ENCODE results near the gene ZGPAT. TPM values are rescaled to one million over a fixed set of nuclear protein-coding genes. Genes with fewer than 3 reads are reported as not detected.

Gene ZGPAT
- total RNA-seq, 4 donors from 2014 or later = 22.5 to 38.9 (median 28.6) TPM

- no peak overlapping the region for H3K4me3 ChIP-seq
- peaks cover 43 to 66% (median 62%) of the 10 kb centered on the region in 4 donors for H3K4me1 ChIP-seq
- 85% methylated on average over 16 of the region's 40 CpGs for WGBS
- H3K27me3 ChIP-seq = no peaks in the 10 kb centered on the region
- no peak for TF ChIP-seq POLR2A (IDR thresholded peaks at IDR 0.05; ENCODE audit: low read depth)
- TF ChIP-seq EP300 (IDR thresholded peaks at IDR 0.05) = no peak
- TF ChIP-seq CTCF (IDR thresholded peaks at IDR 0.05) = no peak
- TF ChIP-seq POLR2AphosphoS5 (IDR thresholded peaks at IDR 0.05) = peak in 1 of 2 donors; percentile 7
- H3K9me3 ChIP-seq = no peaks in the 10 kb centered on the region
- peak overlapping the region in 1 of 4 donors; percentile 32 for H3K27ac ChIP-seq (replicated peaks in 1 of 4)
- intact Hi-C loops (cut with DNase I) = no loop called here
- DNase-seq (ENCODE audit: extremely low spot score) = no peak
- H3K36me3 ChIP-seq = peaks cover 7 to 30% (median 24%) of the 10 kb centered on the region in 4 donors
These were observed 17.6 kb upstream of the ZGPAT start for GRCh38 chr20:63690003-63690897.

GRCh38 chr20:63690898-63691710 lies 16.7 kb upstream of the ZGPAT start:
- Histone ChIP-seq H3K27me3 (no peaks in the 10 kb centered on the region), H3K27ac (replicated peaks in 1 of 4) (peak overlapping the region in 3 of 4 donors; percentile 32 to 55 (median 42)), H3K36me3 (peaks cover 7 to 38% (median 32%) of the 10 kb centered on the region in 4 donors), H3K4me1 (peaks cover 43 to 66% (median 60%) of the 10 kb centered on the region in 4 donors), H3K9me3 (no peaks in the 10 kb centered on the region), H3K4me3 (no peak overlapping the region)
- 87% methylated on average over 12 of the region's 24 CpGs for WGBS
- TF ChIP-seq POLR2AphosphoS5 (IDR thresholded peaks at IDR 0.05) (peak in 1 of 2 donors; percentile 10), CTCF (IDR thresholded peaks at IDR 0.05) (no peak), EP300 (IDR thresholded peaks at IDR 0.05) (no peak), POLR2A (IDR thresholded peaks at IDR 0.05; ENCODE audit: low read depth) (no peak)
- no peak for DNase-seq (ENCODE audit: extremely low spot score)
- intact Hi-C loops (cut with DNase I) = no loop called here

- TF ChIP-seq CTCF (IDR thresholded peaks at IDR 0.05) (no peak), EP300 (IDR thresholded peaks at IDR 0.05) (no peak), POLR2A (IDR thresholded peaks at IDR 0.05; ENCODE audit: low read depth) (no peak), POLR2AphosphoS5 (IDR thresholded peaks at IDR 0.05) (no peak)
- Histone ChIP-seq H3K9me3 (no peaks in the 10 kb centered on the region), H3K27ac (replicated peaks in 1 of 4) (peak overlapping the region in 3 of 4 donors; percentile 32 to 55 (median 42)), H3K4me1 (peaks cover 43 to 66% (median 60%) of the 10 kb centered on the region in 4 donors), H3K4me3 (no peak overlapping the region), H3K36me3 (peaks cover 7 to 45% (median 32%) of the 10 kb centered on the region in 4 donors), H3K27me3 (no peaks in the 10 kb centered on the region)
- 83% methylated on average over 16 of the region's 21 CpGs for WGBS
- intact Hi-C loops (cut with DNase I) = no loop called here
- DNase-seq (ENCODE audit: extremely low spot score) = no peak
These were observed 16.0 kb upstream of the ZGPAT start for GRCh38 chr20:63691711-63692435.

- Histone ChIP-seq H3K9me3 (no peaks in the 10 kb centered on the region), H3K4me3 (no peak overlapping the region), H3K27ac (replicated peaks in 1 of 4) (peak overlapping the region in 3 of 4 donors; percentile 32 to 55 (median 42)), H3K36me3 (peaks cover 7 to 51% (median 32%) of the 10 kb centered on the region in 4 donors), H3K27me3 (no peaks in the 10 kb centered on the region), H3K4me1 (peaks cover 43 to 66% (median 60%) of the 10 kb centered on the region in 4 donors)
- WGBS = 64% methylated on average over 17 of the region's 20 CpGs
- intact Hi-C loops (cut with DNase I) = no loop called here
- DNase-seq (ENCODE audit: extremely low spot score) = no peak
- TF ChIP-seq POLR2AphosphoS5 (IDR thresholded peaks at IDR 0.05) (peak in 1 of 2 donors; percentile 3), POLR2A (IDR thresholded peaks at IDR 0.05; ENCODE audit: low read depth) (no peak)
These were observed 15.3 kb upstream of the ZGPAT start for GRCh38 chr20:63692436-63693082.
